Measurements from ENCODE around the gene C11orf65. TPM values are rescaled to one million over a fixed set of nuclear protein-coding genes. Genes with fewer than 3 reads are reported as not detected.

C11orf65 gene
- total and polyA plus RNA-seq, 2 experiments from 2014 or later, result 0.58 TPM; not detected in 1

- Histone ChIP-seq H3F3A (ENCODE audit: insufficient read depth) (no peaks in the 10 kb centered on the region), H3K36me3 (ENCODE audit: low read depth) (peaks cover 48% of the 10 kb centered on the region), H4K20me1 (ENCODE audit: insufficient read depth) (no peaks in the 10 kb centered on the region), H3K9me2 (ENCODE audit: insufficient read depth) (no peaks in the 10 kb centered on the region), H3K79me2 (ENCODE audit: insufficient read depth) (no peaks in the 10 kb centered on the region), H3K4me1 (ENCODE audit: insufficient read depth) (no peaks in the 10 kb centered on the region), H3K4me2 (ENCODE audit: unreplicated experiment) (no peak overlapping the region), H3K9me3 (ENCODE audit: low read depth) (no peaks in the 10 kb centered on the region), H3K9ac (no peak overlapping the region), H2AFZ (no peak overlapping the region), H3K27me3 (replicated peaks; ENCODE audit: insufficient read depth) (no peaks in the 10 kb centered on the region), H3K4me3 (no peak overlapping the region), H3K27ac (no peak overlapping the region)
- in situ Hi-C loops (cut with MboI), result no loop called here
- no peak for DNase-seq
- no peak for TF ChIP-seq EZH2 (IDR thresholded peaks at IDR 0.05; ENCODE audit: insufficient read depth, poor library complexity, severe bottlenecking)
- no peak for TF ChIP-seq EZH2phosphoT487 (IDR thresholded peaks at IDR 0.05; ENCODE audit: insufficient read depth, low read depth)
Measured at GRCh38 chr11:108351468-108351867, 115.9 kb downstream of the C11orf65 start.

- no peaks in the 10 kb centered on the region for H3K79me2 ChIP-seq (ENCODE audit: insufficient read depth)
- in situ Hi-C loops (cut with MboI), result loop anchor here (25.0 kb wide), 1 partner anchor 291 kb away; no protein-coding TSS in a partner anchor
- DNase-seq, result no peak
- no peak overlapping the region for H3K4me3 ChIP-seq
- no peak overlapping the region for H3K4me2 ChIP-seq (ENCODE audit: unreplicated experiment)
- H4K20me1 ChIP-seq (ENCODE audit: insufficient read depth), result no peaks in the 10 kb centered on the region
- H3K36me3 ChIP-seq (ENCODE audit: low read depth), result peaks cover 19% of the 10 kb centered on the region
- H3F3A ChIP-seq (ENCODE audit: insufficient read depth), result no peaks in the 10 kb centered on the region
- no peak overlapping the region for H3K9ac ChIP-seq
- no peak for TF ChIP-seq EZH2phosphoT487 (IDR thresholded peaks at IDR 0.05; ENCODE audit: insufficient read depth, low read depth)
- no peak for TF ChIP-seq EZH2 (IDR thresholded peaks at IDR 0.05; ENCODE audit: insufficient read depth, poor library complexity, severe bottlenecking)
- H2AFZ ChIP-seq, result no peak overlapping the region
- H3K4me1 ChIP-seq (ENCODE audit: insufficient read depth), result no peaks in the 10 kb centered on the region
- H3K9me2 ChIP-seq (ENCODE audit: insufficient read depth), result no peaks in the 10 kb centered on the region
- H3K9me3 ChIP-seq (ENCODE audit: low read depth), result no peaks in the 10 kb centered on the region
- no peak overlapping the region for H3K27ac ChIP-seq
- no peaks in the 10 kb centered on the region for H3K27me3 ChIP-seq (replicated peaks; ENCODE audit: insufficient read depth)
Measured at GRCh38 chr11:108346451-108346850, 120.9 kb downstream of the C11orf65 start.

- H3K79me2 ChIP-seq (ENCODE audit: insufficient read depth), result no peaks in the 10 kb centered on the region
Measured at GRCh38 chr11:108345767-108346166, 121.6 kb downstream of the C11orf65 start.

DNA sequence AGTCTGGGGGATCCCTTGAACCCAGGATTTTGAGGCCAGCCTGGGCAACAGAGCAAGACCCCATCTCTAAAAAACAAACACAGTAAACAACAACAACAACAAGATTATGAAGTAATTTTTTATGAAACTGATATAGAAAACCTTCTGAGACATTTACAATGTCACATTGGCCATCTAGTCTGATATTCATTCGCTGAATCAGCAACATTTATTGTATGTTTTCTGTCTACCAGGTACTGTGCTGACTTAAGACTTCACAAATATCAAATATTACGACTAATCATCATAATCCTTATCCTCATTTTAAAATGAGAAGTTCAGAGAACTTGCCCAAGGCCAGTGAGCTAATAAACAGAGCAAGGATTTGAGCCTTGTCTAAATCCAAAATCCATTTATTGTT, 123.6 kb downstream of the C11orf65 start:
- TF ChIP-seq EZH2 (IDR thresholded peaks at IDR 0.05; ENCODE audit: insufficient read depth, poor library complexity, severe bottlenecking) (no peak), EZH2phosphoT487 (IDR thresholded peaks at IDR 0.05; ENCODE audit: insufficient read depth, low read depth) (no peak)
- peaks cover 14% of the 10 kb centered on the region for H3K36me3 ChIP-seq (ENCODE audit: low read depth)
- no peaks in the 10 kb centered on the region for H3K4me1 ChIP-seq (ENCODE audit: insufficient read depth)
- H4K20me1 ChIP-seq (ENCODE audit: insufficient read depth), result no peaks in the 10 kb centered on the region
- H3K9me2 ChIP-seq (ENCODE audit: insufficient read depth), result no peaks in the 10 kb centered on the region
- H3K79me2 ChIP-seq (ENCODE audit: insufficient read depth), result no peaks in the 10 kb centered on the region
- H3K27me3 ChIP-seq (replicated peaks; ENCODE audit: insufficient read depth), result no peaks in the 10 kb centered on the region
- DNase-seq, result no peak
- in situ Hi-C loops (cut with MboI), result loop anchor here (25.0 kb wide), 1 partner anchor 294 kb away; no protein-coding TSS in a partner anchor
- no peak overlapping the region for H2AFZ ChIP-seq
- no peaks in the 10 kb centered on the region for H3F3A ChIP-seq (ENCODE audit: insufficient read depth)
- WGBS, 2 experiments (ENCODE audit: low coverage in 1 of 2, low lambda C conversion rate in 2 of 2, missing lambda C conversion rate in 2 of 2), result 97 to 100% methylated on average over 2 of the region's 2 CpGs
- H3K4me3 ChIP-seq, result no peak overlapping the region
- H3K27ac ChIP-seq, result no peak overlapping the region
- no peak overlapping the region for H3K9ac ChIP-seq
- H3K4me2 ChIP-seq (ENCODE audit: unreplicated experiment), result no peak overlapping the region
- H3K9me3 ChIP-seq (ENCODE audit: low read depth), result no peaks in the 10 kb centered on the region

More at GRCh38 chr11:108345767-108346166, 121.6 kb downstream of the C11orf65 start:
- DNase-seq, result no peak
- Histone ChIP-seq H3K9ac (no peak overlapping the region), H3K4me2 (ENCODE audit: unreplicated experiment) (no peak overlapping the region), H2AFZ (no peak overlapping the region), H3K4me3 (no peak overlapping the region), H4K20me1 (ENCODE audit: insufficient read depth) (no peaks in the 10 kb centered on the region), H3K9me3 (ENCODE audit: low read depth) (no peaks in the 10 kb centered on the region), H3K9me2 (ENCODE audit: insufficient read depth) (no peaks in the 10 kb centered on the region), H3K27ac (no peak overlapping the region), H3K27me3 (replicated peaks; ENCODE audit: insufficient read depth) (no peaks in the 10 kb centered on the region), H3F3A (ENCODE audit: insufficient read depth) (no peaks in the 10 kb centered on the region), H3K36me3 (ENCODE audit: low read depth) (peaks cover 19% of the 10 kb centered on the region), H3K4me1 (ENCODE audit: insufficient read depth) (no peaks in the 10 kb centered on the region)
- in situ Hi-C loops (cut with MboI), result loop anchor here (25.0 kb wide), 1 partner anchor 292 kb away; no protein-coding TSS in a partner anchor
- 96 to 100% methylated on average over 4 of the region's 4 CpGs for WGBS, 2 experiments (ENCODE audit: low coverage in 1 of 2, low lambda C conversion rate in 2 of 2, missing lambda C conversion rate in 2 of 2)
- TF ChIP-seq EZH2 (IDR thresholded peaks at IDR 0.05; ENCODE audit: insufficient read depth, poor library complexity, severe bottlenecking), result no peak
- TF ChIP-seq EZH2phosphoT487 (IDR thresholded peaks at IDR 0.05; ENCODE audit: insufficient read depth, low read depth), result no peak

DNA sequence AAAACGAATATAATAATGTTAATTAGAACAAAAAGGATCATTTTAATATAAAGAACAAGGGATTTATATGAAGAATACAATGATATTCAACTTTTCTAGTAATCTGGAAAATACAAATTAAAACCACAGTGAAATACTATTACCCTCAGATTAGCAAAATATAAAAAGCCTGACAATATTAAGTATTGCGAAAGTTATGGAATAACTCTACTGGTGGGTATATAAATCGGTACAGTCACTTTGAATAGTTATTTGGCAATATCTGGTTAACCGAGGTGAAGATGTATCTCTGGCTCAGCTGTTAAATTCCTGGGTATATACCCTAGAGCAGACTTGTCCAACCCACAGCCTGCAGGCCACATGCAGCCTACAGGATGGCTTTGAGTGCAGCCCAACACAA, 125.7 kb downstream of the C11orf65 start:
- Histone ChIP-seq H3K4me2 (ENCODE audit: unreplicated experiment) (no peak overlapping the region), H3K4me1 (ENCODE audit: insufficient read depth) (no peaks in the 10 kb centered on the region), H3K27ac (no peak overlapping the region), H3F3A (ENCODE audit: insufficient read depth) (no peaks in the 10 kb centered on the region), H3K4me3 (no peak overlapping the region), H3K27me3 (replicated peaks; ENCODE audit: insufficient read depth) (no peaks in the 10 kb centered on the region), H3K9me2 (ENCODE audit: insufficient read depth) (no peaks in the 10 kb centered on the region), H4K20me1 (ENCODE audit: insufficient read depth) (no peaks in the 10 kb centered on the region), H3K79me2 (ENCODE audit: insufficient read depth) (no peaks in the 10 kb centered on the region), H3K36me3 (ENCODE audit: low read depth) (peaks cover 18% of the 10 kb centered on the region; the same call in 1 of the 2 replicates), H3K9ac (no peak overlapping the region), H3K9me3 (ENCODE audit: low read depth) (no peaks in the 10 kb centered on the region), H2AFZ (no peak overlapping the region)
- DNase-seq, result no peak
- TF ChIP-seq EZH2 (IDR thresholded peaks at IDR 0.05; ENCODE audit: insufficient read depth, poor library complexity, severe bottlenecking) (no peak), EZH2phosphoT487 (IDR thresholded peaks at IDR 0.05; ENCODE audit: insufficient read depth, low read depth) (no peak)
- in situ Hi-C loops (cut with MboI), result loop anchor here (25.0 kb wide), 1 partner anchor 296 kb away; no protein-coding TSS in a partner anchor
- 89 to 92% methylated on average over 4 of the region's 4 CpGs for WGBS, 2 experiments (ENCODE audit: low coverage in 1 of 2, low lambda C conversion rate in 2 of 2, missing lambda C conversion rate in 2 of 2)

Data from GM23248 (cell line).